B cell (primary cell): ENCODE results near the gene ERCC1.

Experiments
- EZH2 ChIP-seq: IDR thresholded peaks from 2 replicates; pipeline ENCODE4 v1.6.1; 2012; ENCODE audit warnings: borderline replicate concordance, low read depth, mild to moderate bottlenecking, moderate library complexity, low read length; ENCODE audit not compliant: insufficient read depth, poor library complexity, severe bottlenecking
- TF ChIP-seq, protein P1 (sequence below): fragments of 200-600 bp; IDR thresholded peaks from one replicate; pipeline ENCODE4 v1.8.0; 2022; ENCODE audit warnings: antibody characterized with exemption, mild to moderate bottlenecking

DNA sequence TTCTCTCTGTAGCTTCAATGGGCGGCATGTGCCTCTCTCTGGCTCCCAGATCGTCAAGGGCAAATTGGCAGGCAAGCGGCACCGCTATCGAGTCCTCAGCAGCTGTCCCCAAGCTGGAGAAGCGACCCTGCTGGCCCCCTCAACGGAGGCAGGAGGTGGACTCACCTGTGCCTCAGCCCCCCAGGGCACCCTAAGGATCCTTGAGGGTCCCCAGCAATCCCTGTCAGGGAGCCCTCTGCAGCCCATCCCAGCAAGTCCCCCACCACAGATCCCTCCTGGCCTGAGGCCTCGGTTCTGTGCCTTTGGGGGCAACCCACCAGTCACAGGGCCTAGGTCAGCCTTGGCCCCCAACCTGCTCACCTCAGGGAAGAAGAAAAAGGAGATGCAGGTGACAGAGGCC, 15.6 kb downstream of the ERCC1 start:
- TF ChIP-seq, protein P1, sequence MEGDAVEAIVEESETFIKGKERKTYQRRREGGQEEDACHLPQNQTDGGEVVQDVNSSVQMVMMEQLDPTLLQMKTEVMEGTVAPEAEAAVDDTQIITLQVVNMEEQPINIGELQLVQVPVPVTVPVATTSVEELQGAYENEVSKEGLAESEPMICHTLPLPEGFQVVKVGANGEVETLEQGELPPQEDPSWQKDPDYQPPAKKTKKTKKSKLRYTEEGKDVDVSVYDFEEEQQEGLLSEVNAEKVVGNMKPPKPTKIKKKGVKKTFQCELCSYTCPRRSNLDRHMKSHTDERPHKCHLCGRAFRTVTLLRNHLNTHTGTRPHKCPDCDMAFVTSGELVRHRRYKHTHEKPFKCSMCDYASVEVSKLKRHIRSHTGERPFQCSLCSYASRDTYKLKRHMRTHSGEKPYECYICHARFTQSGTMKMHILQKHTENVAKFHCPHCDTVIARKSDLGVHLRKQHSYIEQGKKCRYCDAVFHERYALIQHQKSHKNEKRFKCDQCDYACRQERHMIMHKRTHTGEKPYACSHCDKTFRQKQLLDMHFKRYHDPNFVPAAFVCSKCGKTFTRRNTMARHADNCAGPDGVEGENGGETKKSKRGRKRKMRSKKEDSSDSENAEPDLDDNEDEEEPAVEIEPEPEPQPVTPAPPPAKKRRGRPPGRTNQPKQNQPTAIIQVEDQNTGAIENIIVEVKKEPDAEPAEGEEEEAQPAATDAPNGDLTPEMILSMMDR = no peak
- no peak for TF ChIP-seq EZH2
